Hepatocyte (in vitro differentiated cells): Measurements from ENCODE around the gene TOX2. TPM values are rescaled to one million over a fixed set of nuclear protein-coding genes. Genes with fewer than 3 reads are reported as not detected.
A peak's percentile ranks its signal among the peaks of the same experiment; 100 is the strongest.

Experiments used
- DNase-seq: peaks from one replicate; pipeline ENCODE4 v3.0.0-alpha.2; 2016; ENCODE audit warnings: low spot score
- H2AFZ ChIP-seq: fragments of 200-600 bp; sonication (generic); 2 replicates; pipeline ENCODE4 v1.6.0; 2016; ENCODE audit warnings: antibody characterized with exemption, mild to moderate bottlenecking
- H3K27ac ChIP-seq: fragments of 200-600 bp; sonication (generic); 2 replicates; pipeline ENCODE4 v1.5.1; 2016; ENCODE audit warnings: mild to moderate bottlenecking
- H3K27me3 ChIP-seq: fragments of 200-600 bp; sonication (generic); 2 replicates; pipeline ENCODE4 v1.6.1; 2016
- H3K36me3 ChIP-seq: fragments of 200-600 bp; sonication (generic); replicated peaks from 2 replicates; pipeline ENCODE4 v1.5.1; 2016; ENCODE audit warnings: low read depth; ENCODE audit not compliant: insufficient read depth
- H3K4me1 ChIP-seq: fragments of 200-600 bp; sonication (generic); 2 replicates; pipeline ENCODE4 v1.5.1; 2016; ENCODE audit warnings: mild to moderate bottlenecking, moderate library complexity; ENCODE audit not compliant: insufficient read depth
- H3K4me2 ChIP-seq: fragments of 200-600 bp; sonication (generic); 2 replicates; pipeline ENCODE4 v1.6.0; 2016
- H3K4me3 ChIP-seq: fragments of 200-600 bp; sonication (generic); 2 replicates; pipeline ENCODE4 v1.5.1; 2016; ENCODE audit warnings: mild to moderate bottlenecking
- H3K79me2 ChIP-seq: fragments of 200-600 bp; sonication (generic); 2 replicates; pipeline ENCODE4 v1.6.0; 2017; ENCODE audit warnings: mild to moderate bottlenecking
- H3K9me2 ChIP-seq: fragments of 200-600 bp; sonication (generic); replicated peaks from 2 replicates; pipeline ENCODE4 v1.6.0; 2017; ENCODE audit warnings: mild to moderate bottlenecking; ENCODE audit not compliant: insufficient read depth
- H3K9me3 ChIP-seq: fragments of 200-600 bp; sonication (generic); 2 replicates; pipeline ENCODE4 v1.5.1; 2016; ENCODE audit warnings: low read depth, mild to moderate bottlenecking
- H4K20me1 ChIP-seq: fragments of 200-600 bp; sonication (generic); 2 replicates; pipeline ENCODE4 v1.6.0; 2016; ENCODE audit warnings: mild to moderate bottlenecking; ENCODE audit not compliant: insufficient read depth, poor library complexity, severe bottlenecking
- EZH2 ChIP-seq: fragments of 200-600 bp; sonication (generic); IDR thresholded peaks from 2 replicates; pipeline ENCODE4 v1.6.1; 2016; ENCODE audit warnings: antibody characterized with exemption, mild to moderate bottlenecking, borderline replicate concordance
- EZH2phosphoT487 ChIP-seq: fragments of 200-600 bp; sonication (generic); IDR thresholded peaks from one replicate; pipeline ENCODE4 v1.6.1; 2018; ENCODE audit warnings: antibody characterized with exemption, mild to moderate bottlenecking, low read depth, moderate library complexity; ENCODE audit not compliant: unreplicated experiment, severe bottlenecking
- WGBS: methylation state at CpG from one replicate; pipeline ENCODE4 v1.1.6; 2016; ENCODE audit warnings: low lambda C conversion rate; ENCODE audit errors: missing lambda C conversion rate; 5-methylcytosine and 5-hydroxymethylcytosine counted together
- polyA plus RNA-seq: library from polyadenylated mRNA; unstranded; fragments of >200 nt; fragmentation: Nextera tagmentation; extraction: Ambion mirVana; gene quantifications from 2 replicates; pipeline ENCODE4 v1.2.1, GENCODE V29; 2016
- total RNA-seq: library from RNA; depleted of rRNA; stranded (reverse); fragments of >200 nt; gene quantifications from 2 replicates; pipeline ENCODE4 v1.2.3, GENCODE V29; 2014
- TF ChIP-seq, protein P1 (sequence below): fragments of 200-600 bp; sonication (generic); IDR thresholded peaks from 2 replicates; pipeline ENCODE4 v1.5.1; 2016; ENCODE audit warnings: antibody characterized with exemption, mild to moderate bottlenecking; ENCODE audit not compliant: poor library complexity

Gene TOX2
- total and polyA plus RNA-seq, 2 experiments from 2014 or later, result 0.87 to 12.1 TPM

DNA sequence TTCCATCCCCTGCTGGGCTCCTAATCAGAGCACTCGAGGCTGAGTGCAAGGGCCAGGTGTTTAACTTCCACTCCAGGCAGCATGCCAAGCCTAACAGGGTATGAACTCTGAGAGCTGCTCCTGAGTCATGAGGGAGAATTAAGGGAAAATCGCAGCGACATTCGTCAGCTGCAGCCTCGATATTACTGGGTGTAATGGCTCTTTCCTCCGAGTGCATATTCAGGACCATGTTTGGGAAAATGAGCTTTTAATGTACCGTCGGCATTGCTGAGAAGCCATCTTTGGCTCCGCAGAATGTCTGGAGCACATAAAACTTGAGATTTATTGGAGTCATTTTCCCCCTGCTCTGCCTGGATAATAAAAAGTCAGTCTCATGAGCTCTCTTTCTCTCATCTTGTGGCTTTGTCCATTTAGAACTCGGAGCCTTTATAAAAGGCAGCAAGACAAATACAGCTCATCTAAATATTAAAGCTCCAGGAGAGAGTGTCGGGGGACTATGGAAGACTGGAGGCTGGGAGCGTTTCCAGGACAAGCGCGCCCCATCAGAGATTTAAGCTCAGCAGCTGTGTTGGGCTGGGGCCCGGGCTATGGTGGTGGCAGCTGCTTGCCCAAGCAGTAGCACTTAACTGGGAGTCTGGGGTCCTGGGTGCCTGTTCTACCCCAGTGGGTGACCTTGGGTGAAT, 103.7 kb downstream of the TOX2 start:
- H3K27me3 ChIP-seq, result no peaks in the 10 kb centered on the region
- H3K4me3 ChIP-seq, result no peak overlapping the region
- H4K20me1 ChIP-seq, result no peaks in the 10 kb centered on the region
- peak overlapping the region; percentile 67 for H3K27ac ChIP-seq
- H3K36me3 ChIP-seq, result no peaks in the 10 kb centered on the region
- TF ChIP-seq EZH2phosphoT487 (no peak), EZH2 (no peak)
- TF ChIP-seq, protein P1, sequence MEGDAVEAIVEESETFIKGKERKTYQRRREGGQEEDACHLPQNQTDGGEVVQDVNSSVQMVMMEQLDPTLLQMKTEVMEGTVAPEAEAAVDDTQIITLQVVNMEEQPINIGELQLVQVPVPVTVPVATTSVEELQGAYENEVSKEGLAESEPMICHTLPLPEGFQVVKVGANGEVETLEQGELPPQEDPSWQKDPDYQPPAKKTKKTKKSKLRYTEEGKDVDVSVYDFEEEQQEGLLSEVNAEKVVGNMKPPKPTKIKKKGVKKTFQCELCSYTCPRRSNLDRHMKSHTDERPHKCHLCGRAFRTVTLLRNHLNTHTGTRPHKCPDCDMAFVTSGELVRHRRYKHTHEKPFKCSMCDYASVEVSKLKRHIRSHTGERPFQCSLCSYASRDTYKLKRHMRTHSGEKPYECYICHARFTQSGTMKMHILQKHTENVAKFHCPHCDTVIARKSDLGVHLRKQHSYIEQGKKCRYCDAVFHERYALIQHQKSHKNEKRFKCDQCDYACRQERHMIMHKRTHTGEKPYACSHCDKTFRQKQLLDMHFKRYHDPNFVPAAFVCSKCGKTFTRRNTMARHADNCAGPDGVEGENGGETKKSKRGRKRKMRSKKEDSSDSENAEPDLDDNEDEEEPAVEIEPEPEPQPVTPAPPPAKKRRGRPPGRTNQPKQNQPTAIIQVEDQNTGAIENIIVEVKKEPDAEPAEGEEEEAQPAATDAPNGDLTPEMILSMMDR, result no peak
- H3K9me2 ChIP-seq, result no peaks in the 10 kb centered on the region
- no peaks in the 10 kb centered on the region for H3K79me2 ChIP-seq
- peak overlapping the region; percentile 62 for H3K4me2 ChIP-seq
- no peak overlapping the region for H2AFZ ChIP-seq
- 56% methylated on average over 15 of the region's 15 CpGs for WGBS
- peaks cover 11% of the 10 kb centered on the region for H3K4me1 ChIP-seq
- no peaks in the 10 kb centered on the region for H3K9me3 ChIP-seq
- peak; percentile 68 for DNase-seq

DNA sequence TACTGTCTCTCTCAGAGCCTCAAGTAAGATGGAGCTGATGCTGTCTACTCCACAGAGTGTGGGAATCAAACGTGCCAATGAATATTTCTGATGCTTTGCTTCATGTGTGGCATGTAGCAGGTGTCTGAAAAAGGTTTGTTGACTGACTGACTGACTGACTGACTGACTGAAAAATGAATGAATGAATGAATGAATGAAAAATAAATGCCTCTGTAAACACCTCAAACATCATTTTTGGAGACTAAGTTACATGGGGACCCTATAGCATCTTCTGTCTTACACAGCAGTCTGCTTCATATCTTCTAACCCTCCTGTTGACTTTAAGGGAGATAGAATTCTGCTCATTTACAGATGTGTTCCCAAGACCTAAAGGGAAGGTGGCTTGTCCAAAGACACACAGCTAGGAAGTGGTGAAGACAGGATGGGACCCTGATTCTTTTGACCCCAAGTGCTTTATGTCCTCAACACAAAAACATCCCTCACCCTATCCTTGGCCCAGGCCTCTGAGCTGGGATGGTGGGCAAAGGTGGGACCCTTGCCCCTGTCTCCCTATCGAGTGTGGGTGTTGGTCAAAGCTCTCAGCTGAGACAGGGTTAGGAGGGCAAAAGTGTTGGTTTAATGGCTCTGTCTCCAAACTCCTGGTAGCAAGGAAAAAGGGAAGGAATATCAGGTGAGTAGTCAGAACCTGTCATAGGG, 104.4 kb downstream of the TOX2 start:
- peak overlapping the region; percentile 67 for H3K27ac ChIP-seq
- no peaks in the 10 kb centered on the region for H3K36me3 ChIP-seq
- H3K4me1 ChIP-seq, result peaks cover 11% of the 10 kb centered on the region
- H3K9me2 ChIP-seq, result no peaks in the 10 kb centered on the region
- no peaks in the 10 kb centered on the region for H3K27me3 ChIP-seq
- no peak for DNase-seq
- TF ChIP-seq, protein P1, result no peak
- TF ChIP-seq EZH2, result no peak
- TF ChIP-seq EZH2phosphoT487, result no peak
- H3K4me3 ChIP-seq, result no peak overlapping the region
- no peak overlapping the region for H2AFZ ChIP-seq
- no peaks in the 10 kb centered on the region for H3K9me3 ChIP-seq
- no peaks in the 10 kb centered on the region for H3K79me2 ChIP-seq
- 75% methylated on average over 2 of the region's 2 CpGs for WGBS
- H4K20me1 ChIP-seq, result no peaks in the 10 kb centered on the region
- peak overlapping the region; percentile 62 for H3K4me2 ChIP-seq

DNA sequence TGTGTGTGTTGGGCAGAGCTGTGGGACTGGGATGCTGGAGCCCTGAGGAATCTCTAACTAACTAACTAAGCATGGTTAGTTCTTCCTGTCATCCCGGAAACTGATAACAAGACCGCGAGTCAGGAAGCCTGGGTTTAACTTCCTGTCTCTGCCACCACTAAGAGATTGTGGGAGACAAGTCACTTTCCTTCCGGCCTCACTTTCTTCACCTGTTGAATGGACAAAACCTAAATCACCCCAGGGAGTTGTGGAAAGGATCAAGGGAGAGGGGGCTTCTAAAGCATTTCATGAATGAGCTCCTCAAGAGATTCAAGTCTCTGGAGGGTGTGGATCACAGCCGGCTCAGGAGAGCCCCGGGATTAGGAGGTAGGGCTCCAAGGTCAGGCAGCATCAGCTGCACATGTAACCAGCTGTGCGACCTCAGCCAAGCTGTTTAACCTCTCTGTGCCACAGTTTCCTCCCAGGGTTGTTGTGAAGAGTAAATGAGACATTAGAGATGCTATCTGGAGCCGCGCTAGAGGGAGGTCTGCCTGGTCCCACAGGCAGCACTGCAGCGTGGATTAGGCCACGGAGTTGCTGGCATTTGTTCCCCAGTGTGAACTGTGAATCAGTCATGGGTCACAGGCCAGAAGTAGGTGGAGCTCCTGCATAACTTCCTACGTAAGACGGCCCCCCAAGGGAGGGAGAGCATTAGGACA, 105.1 kb downstream of the TOX2 start:
- Histone ChIP-seq H3K27ac (no peak overlapping the region), H3K4me3 (no peak overlapping the region), H3K4me1 (peaks cover 9% of the 10 kb centered on the region), H3K9me3 (no peaks in the 10 kb centered on the region), H4K20me1 (no peaks in the 10 kb centered on the region), H3K27me3 (no peaks in the 10 kb centered on the region), H3K36me3 (no peaks in the 10 kb centered on the region), H3K79me2 (no peaks in the 10 kb centered on the region), H3K9me2 (no peaks in the 10 kb centered on the region), H3K4me2 (no peak overlapping the region), H2AFZ (no peak overlapping the region)
- 67% methylated on average over 13 of the region's 13 CpGs for WGBS
- TF ChIP-seq, protein P1, result no peak
- TF ChIP-seq EZH2, result no peak
- TF ChIP-seq EZH2phosphoT487, result no peak
- no peak for DNase-seq
